NCI-H510A (cell line): Measurements from ENCODE around the gene KIAA2012.
"Not testable (repeated sequence)": the region's sequence is repeated elsewhere in the genome, so short reads cannot be mapped to it uniquely, and the experiment has no call there.

Experiments used
- DNase-seq: peaks from one replicate; lab custom pipeline; 2025; lab: John Stamatoyannopoulos, UW

Gene KIAA2012

GRCh38 chr2:202115479-202115971, 42.5 kb downstream of the KIAA2012 start:
- DNase-seq: no peak

- no peak for DNase-seq
Measured at GRCh38 chr2:202116691-202117090, 43.6 kb downstream of the KIAA2012 start.

GRCh38 chr2:202118168-202118567, 45.1 kb downstream of the KIAA2012 start:
- DNase-seq: no peak

GRCh38 chr2:202120828-202121227, 47.8 kb downstream of the KIAA2012 start:
- DNase-seq: no peak

- no peak for DNase-seq
Measured at GRCh38 chr2:202121532-202122162, 48.6 kb downstream of the KIAA2012 start.

GRCh38 chr2:202122163-202122540, 49.1 kb downstream of the KIAA2012 start:
- DNase-seq: no peak

GRCh38 chr2:202122980-202123720, 50.1 kb downstream of the KIAA2012 start:
- no peak for DNase-seq

- DNase-seq: no peak
Measured at GRCh38 chr2:202124286-202124685, 51.2 kb downstream of the KIAA2012 start.

GRCh38 chr2:202127687-202128331, 54.8 kb downstream of the KIAA2012 start:
- DNase-seq: no peak

- DNase-seq: no peak
Measured at GRCh38 chr2:202129841-202130240, 56.8 kb downstream of the KIAA2012 start.

- no peak for DNase-seq
Measured at GRCh38 chr2:202133200-202133908, 60.3 kb downstream of the KIAA2012 start.

GRCh38 chr2:202133909-202134265, 60.8 kb downstream of the KIAA2012 start:
- DNase-seq: no peak

GRCh38 chr2:202135091-202135874, 62.2 kb downstream of the KIAA2012 start:
- DNase-seq: no peak

GRCh38 chr2:202136039-202136438, 63.0 kb downstream of the KIAA2012 start:
- DNase-seq: not testable (repeated sequence)

- DNase-seq: no peak
Measured at GRCh38 chr2:202136526-202136925, 63.5 kb downstream of the KIAA2012 start.

- no peak for DNase-seq
Measured at GRCh38 chr2:202140522-202141252, 67.6 kb downstream of the KIAA2012 start.

- no peak for DNase-seq
Measured at GRCh38 chr2:202141329-202141947, 68.4 kb downstream of the KIAA2012 start.

- no peak for DNase-seq
Measured at GRCh38 chr2:202142540-202142939, 69.5 kb downstream of the KIAA2012 start.

GRCh38 chr2:202147775-202148174, 74.7 kb downstream of the KIAA2012 start:
- no peak for DNase-seq

- no peak for DNase-seq
Measured at GRCh38 chr2:202148515-202149154, 75.6 kb downstream of the KIAA2012 start.
